IMR-90 (cell line): ENCODE data around the gene SLC1A5. TPM values are rescaled to one million over a fixed set of nuclear protein-coding genes. Genes with fewer than 3 reads are reported as not detected.

Source experiments
- ATAC-seq: fragments of 200-7000 bp; cut with Tn5 transposase; 2 replicates; pipeline ENCODE4 v1.9.1; 2020; ENCODE audit warnings: low read depth, mild to moderate bottlenecking, moderate library complexity
- BruUV-seq: library from RNA; stranded (reverse); fragments of 400-500 nt; replicated peaks from 2 replicates; lab custom pipeline; 2021; lab: Mats Ljungman, UMichigan
- CTCF ChIA-PET: fragments of 300-600 bp; formaldehyde crosslinking; extraction: SDS; loops from one replicate; lab custom pipeline; 2021; ENCODE audit warnings: antibody characterized with exemption; lab: Yijun Ruan, JAX
- POLR2A ChIA-PET: fragments of 300-600 bp; sonication (Branson Sonifier 250); formaldehyde crosslinking; loops from one replicate; lab custom pipeline; 2022; ENCODE audit warnings: antibody characterized with exemption; ENCODE audit not compliant: unreplicated experiment; lab: Charles Lee
- DNase-seq: peaks from one replicate; pipeline ENCODE4 v3.0.0; 2013
- H2AFZ ChIP-seq: replicated peaks from 2 replicates; pipeline ENCODE3; 2013; ENCODE audit warnings: low read length, mild to moderate bottlenecking; ENCODE audit not compliant: poor library complexity
- H2AK5ac ChIP-seq: 2 replicates; pipeline ENCODE4 v1.6.1; 2013; ENCODE audit warnings: low read depth, low read length, inconsistent platforms
- H2AK9ac ChIP-seq: replicated peaks from 2 replicates; pipeline ENCODE3; 2013; ENCODE audit warnings: mild to moderate bottlenecking, low read depth, low read length, moderate library complexity; ENCODE audit not compliant: poor library complexity
- H2BK120ac ChIP-seq: 2 replicates; pipeline ENCODE4 v1.6.1; 2013; ENCODE audit warnings: low read depth, low read length, inconsistent platforms
- H2BK15ac ChIP-seq: 3 replicates; pipeline ENCODE4 v1.6.1; 2013; ENCODE audit warnings: low read depth, low read length, inconsistent platforms
- H2BK20ac ChIP-seq: 2 replicates; pipeline ENCODE4 v1.6.1; 2013; ENCODE audit warnings: low read depth, mild to moderate bottlenecking, inconsistent platforms, low read length, moderate library complexity
- H2BK5ac ChIP-seq: 2 replicates; pipeline ENCODE4 v1.6.1; 2013; ENCODE audit warnings: mild to moderate bottlenecking, low read depth, low read length, inconsistent platforms; ENCODE audit not compliant: poor library complexity, severe bottlenecking
- H3K14ac ChIP-seq: replicated peaks from 2 replicates; pipeline ENCODE4 v1.6.1; 2013; ENCODE audit warnings: low read depth, low read length, inconsistent platforms
- H3K18ac ChIP-seq: 2 replicates; pipeline ENCODE4 v1.6.1; 2013; ENCODE audit warnings: low read depth, low read length, control low read depth
- H3K23ac ChIP-seq: 2 replicates; pipeline ENCODE4 v1.6.1; 2013; ENCODE audit warnings: low read depth, low read length, inconsistent platforms
- H3K27ac ChIP-seq: 2 replicates; pipeline ENCODE4 v1.5.1; 2013; ENCODE audit warnings: mild to moderate bottlenecking, control low read depth, low read length; ENCODE audit not compliant: insufficient read depth
- H3K27me3 ChIP-seq: 2 replicates; pipeline ENCODE4 v1.6.1; 2013; ENCODE audit warnings: low read length; ENCODE audit not compliant: control insufficient read depth, insufficient read depth
- H3K36me3 ChIP-seq: 2 replicates; pipeline ENCODE4 v1.6.1; 2013; ENCODE audit warnings: low read length, mixed read lengths; ENCODE audit not compliant: control insufficient read depth, insufficient read depth
- H3K4ac ChIP-seq: 2 replicates; pipeline ENCODE4 v1.6.1; 2013; ENCODE audit warnings: low read depth, low read length, inconsistent platforms
- H3K4me1 ChIP-seq: 2 replicates; pipeline ENCODE4 v1.6.1; 2013; ENCODE audit warnings: low read length, mixed read lengths; ENCODE audit not compliant: control insufficient read depth, insufficient read depth
- H3K4me2 ChIP-seq: 2 replicates; pipeline ENCODE4 v1.6.1; 2013; ENCODE audit warnings: low read depth, mild to moderate bottlenecking, control low read depth, low read length, moderate library complexity
- H3K4me3 ChIP-seq: 2 replicates; pipeline ENCODE4 v1.5.1; 2013; ENCODE audit warnings: low read depth, mild to moderate bottlenecking, control low read depth, low read length, moderate library complexity; ENCODE audit not compliant: insufficient read depth
- H3K56ac ChIP-seq: 2 replicates; pipeline ENCODE4 v1.6.1; 2013; ENCODE audit warnings: low read length, inconsistent platforms; ENCODE audit not compliant: insufficient read depth; ENCODE audit errors: extremely low read depth
- H3K79me1 ChIP-seq, 2 experiments: 2 replicates each; pipeline ENCODE4 v1.6.1; 2013; ENCODE audit warnings: low read length in 2 of 2, inconsistent platforms in 1 of 2, low read depth in 1 of 2
- H3K9ac ChIP-seq: 2 replicates; pipeline ENCODE4 v1.6.1; 2013; ENCODE audit warnings: low read depth, low read length, control low read depth
- H3K9me1 ChIP-seq: 2 replicates; pipeline ENCODE4 v1.6.1; 2013; ENCODE audit warnings: low read length, inconsistent platforms; ENCODE audit not compliant: insufficient read depth
- H3K9me3 ChIP-seq: 2 replicates; pipeline ENCODE4 v1.6.1; 2013; ENCODE audit warnings: low read length; ENCODE audit not compliant: control insufficient read depth, insufficient read depth
- H4K20me1 ChIP-seq: 2 replicates; pipeline ENCODE4 v1.6.1; 2013; ENCODE audit warnings: low read length, inconsistent platforms; ENCODE audit not compliant: insufficient read depth
- H4K5ac ChIP-seq: 2 replicates; pipeline ENCODE4 v1.6.1; 2013; ENCODE audit warnings: mild to moderate bottlenecking, low read depth, low read length, control low read depth
- H4K8ac ChIP-seq, 2 experiments: 2 replicates each; pipeline ENCODE4 v1.6.1; 2013; ENCODE audit warnings: low read depth in 2 of 2, low read length in 2 of 2, control low read depth in 1 of 2, inconsistent platforms in 1 of 2
- H4K91ac ChIP-seq: 2 replicates; pipeline ENCODE4 v1.6.1; 2013; ENCODE audit warnings: low read depth, low read length, inconsistent platforms; ENCODE audit not compliant: insufficient read depth
- BHLHE40 ChIP-seq: fragments of 150-350 bp; IDR thresholded peaks from 2 replicates; pipeline ENCODE4 v1.6.1; 2016; ENCODE audit warnings: mild to moderate bottlenecking, low read depth, low read length
- CEBPB ChIP-seq: IDR thresholded peaks from 2 replicates; pipeline ENCODE4 v1.6.1; 2012; ENCODE audit warnings: low read depth, low read length, improper control_type of control experiment
- MXI1 ChIP-seq: IDR thresholded peaks from 2 replicates; pipeline ENCODE4 v1.6.1; 2012; ENCODE audit warnings: low read depth, mild to moderate bottlenecking, low read length, moderate library complexity, borderline replicate concordance
- SMC3 ChIP-seq: fragments of 150-350 bp; IDR thresholded peaks from 2 replicates; pipeline ENCODE4 v1.6.1; 2016; ENCODE audit warnings: low read depth, mild to moderate bottlenecking, antibody characterized with exemption, low read length, moderate library complexity
- WGBS, 2 experiments: methylation state at CpG; one replicate each; pipeline versions ENCODE4 v1.1.5 to v1.1.7; 2013; ENCODE audit warnings: missing lambda C conversion rate in 2 of 2; ENCODE audit not compliant: insufficient read length in 1 of 2; ENCODE audit errors: extremely low coverage in 2 of 2; 5-methylcytosine and 5-hydroxymethylcytosine counted together
- dilution Hi-C: fragments of 300-500 bp; cut with HindIII; formaldehyde crosslinking; loops from one replicate; pipeline ENCODE4 v1.14.3; 2018; ENCODE audit warnings: low sequenced_read_pairs; ENCODE audit not compliant: unreplicated experiment
- in situ Hi-C: fragments of 300-500 bp; cut with MboI; formaldehyde crosslinking; loops from 3 replicates; pipeline ENCODE4 v1.14.3; 2019; ENCODE audit warnings: low sequenced_read_pairs, inconsistent platforms, mixed read lengths
- intact Hi-C: fragments of 100-400 bp; cut with micrococcal nuclease; formaldehyde crosslinking; loops from 2 replicates; pipeline ENCODE4 v1.10.0; 2022
- polyA plus RNA-seq, 3 experiments: library from polyadenylated mRNA; depleted of rRNA; stranded (reverse); fragments of >200 nt; gene quantifications; 2 replicates each; pipeline ENCODE4 v1.2.3, GENCODE V29; 2012; ENCODE audit warnings: low replicate concordance in 1 of 3
- total RNA-seq: library from RNA; depleted of rRNA; stranded (reverse); fragments of >200 nt; gene quantifications from 2 replicates; pipeline ENCODE4 v1.2.3, GENCODE V29; 2012
- TF ChIP-seq, protein P1 (sequence below): fragments of 150-350 bp; IDR thresholded peaks from 2 replicates; pipeline ENCODE4 v1.6.1; 2017; ENCODE audit warnings: mild to moderate bottlenecking, antibody characterized with exemption, low read length, low read depth

Gene SLC1A5
- total and polyA plus RNA-seq, 2 of the 4 experiments (the other 2 are of a cell fraction): 142 to 171 TPM

- Histone ChIP-seq H4K5ac (no peak overlapping the region), H3K9me3 (no peaks in the 10 kb centered on the region), H2BK5ac (no peak overlapping the region), H3K14ac (no peak overlapping the region), H3K18ac (no peak overlapping the region), H3K23ac (no peak overlapping the region), H3K27ac (no peak overlapping the region), H3K27me3 (no peaks in the 10 kb centered on the region), H4K8ac (no peak overlapping the region), H2BK15ac (no peak overlapping the region), H2BK120ac (no peak overlapping the region), H3K56ac (no peak overlapping the region; the same call in 1 of the 2 replicates), H3K9ac (no peak overlapping the region), H4K91ac (no peak overlapping the region), H3K4me2 (no peak overlapping the region), H3K36me3 (no peaks in the 10 kb centered on the region), H2AK5ac (peak overlapping the region; percentile 24; the same call in 1 of the 2 replicates), H3K9me1 (peaks cover 6% of the 10 kb centered on the region; the same call in 1 of the 2 replicates), H2AK9ac (peak overlapping the region; percentile 72), H3K4ac (no peak overlapping the region), H2BK20ac (no peak overlapping the region), H3K4me1 (peaks cover 4% of the 10 kb centered on the region; the same call in 1 of the 2 replicates), H2AFZ (no peak overlapping the region), H3K4me3 (no peak overlapping the region), H3K79me1 (no peaks in the 10 kb centered on the region; a peak in 1 of 4 replicates), H4K20me1 (peaks cover 5% of the 10 kb centered on the region)
- dilution Hi-C loops: no loop called here
- CTCF ChIA-PET: interaction anchor here (0.8 kb wide), 1 partner anchor 103 kb away, joined by 3 read pairs; no protein-coding TSS in a partner anchor
- DNase-seq (no peak), ATAC-seq (no peak)
- in situ Hi-C loops: no loop called here
- 82% methylated on average over 5 of the region's 11 CpGs; no CpG with 5 or more reads in 1 of the 2 experiments for WGBS, 2 experiments
- POLR2A ChIA-PET: no interaction called here
- BruUV-seq: no TSS peak
- intact Hi-C loops: no loop called here
- no peak for TF ChIP-seq SMC3
- 0 out of 2 replicates have a peak, but pooled peaks have one; percentile 17 for TF ChIP-seq CEBPB
- no peak for TF ChIP-seq MXI1
- TF ChIP-seq, protein P1, sequence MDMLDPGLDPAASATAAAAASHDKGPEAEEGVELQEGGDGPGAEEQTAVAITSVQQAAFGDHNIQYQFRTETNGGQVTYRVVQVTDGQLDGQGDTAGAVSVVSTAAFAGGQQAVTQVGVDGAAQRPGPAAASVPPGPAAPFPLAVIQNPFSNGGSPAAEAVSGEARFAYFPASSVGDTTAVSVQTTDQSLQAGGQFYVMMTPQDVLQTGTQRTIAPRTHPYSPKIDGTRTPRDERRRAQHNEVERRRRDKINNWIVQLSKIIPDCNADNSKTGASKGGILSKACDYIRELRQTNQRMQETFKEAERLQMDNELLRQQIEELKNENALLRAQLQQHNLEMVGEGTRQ: no peak
- no peak for TF ChIP-seq BHLHE40
These were observed 23.5 kb downstream of the SLC1A5 start for GRCh38 chr19:46764817-46765291.
